H1 (cell line): ENCODE measurements around the gene SIGLEC10. TPM values are rescaled to one million over a fixed set of nuclear protein-coding genes. Genes with fewer than 3 reads are reported as not detected.

Experiments
- POU5F1 ChIP-seq: IDR thresholded peaks from 2 replicates; pipeline ENCODE4 v1.6.1; 2011; ENCODE audit warnings: low read depth, mild to moderate bottlenecking, low read length, moderate library complexity
- TAF7 ChIP-seq: optimal IDR thresholded peaks from 2 replicates; pipeline ENCODE3; 2011; ENCODE audit warnings: low read depth, mild to moderate bottlenecking, inconsistent platforms, low read length, moderate library complexity, borderline replicate concordance
- polyA plus RNA-seq, 7 experiments: library from polyadenylated mRNA; depleted of rRNA in 3 of 7; stranded (reverse) in 5 of 7; unstranded in 2 of 7; fragments of >200 nt in 5 of 7; fragments of 200-250 nt in 2 of 7; gene quantifications; 1 replicate in 5 of 7; 2 replicates in 1 of 7; 4 replicates in 1 of 7; pipeline versions ENCODE4 v1.2.1 to v1.2.3, GENCODE V29; 2011 to 2013; ENCODE audit warnings: missing spikeins in 2 of 7, mixed read lengths in 2 of 7
- total RNA-seq: library from RNA; stranded (reverse); fragmentation: NEBNext Ultra II Directional; extraction: Animal tissue kit (Norgen Biotek cat#: 25700); gene quantifications from 2 replicates; pipeline ENCODE4 v1.2.1, GENCODE V29; 2021

Gene SIGLEC10
- total and polyA plus RNA-seq, 2 of the 8 experiments (the other 6 are each of a cell fraction or from before 2014, with no cell fraction given), result 0.06 TPM; not detected in 1

- TF ChIP-seq POU5F1 (no peak), TAF7 (peak; percentile 65)
Measured at GRCh38 chr19:51422053-51422448, 4.6 kb upstream of the SIGLEC10 start (continued).
